HCT116 (cell line): ENCODE results near the gene NR1H4. TPM values are rescaled to one million over a fixed set of nuclear protein-coding genes. Genes with fewer than 3 reads are reported as not detected.
"Not testable (repeated sequence)": the region's sequence is repeated elsewhere in the genome, so short reads cannot be mapped to it uniquely, and the experiment has no call there.

Experiments used
- ATAC-seq: fragments of 200-7000 bp; cut with Tn5 transposase; 2 replicates; pipeline ENCODE4 v1.9.1; 2020; ENCODE audit warnings: mild to moderate bottlenecking, moderate library complexity
- BruUV-seq: library from RNA; stranded (reverse); fragments of 400-500 nt; replicated peaks from 2 replicates; lab custom pipeline; 2021; lab: Mats Ljungman, UMichigan
- CTCF ChIA-PET: fragments of 300-600 bp; sonication (Branson Sonifier 250); formaldehyde crosslinking; loops from one replicate; lab custom pipeline; 2021; ENCODE audit warnings: antibody characterized with exemption; lab: Charles Lee
- POLR2A ChIA-PET: fragments of 300-600, 350-600 bp; sonication (Branson Sonifier 250); formaldehyde crosslinking; loops from one replicate; lab custom pipeline; 2021; ENCODE audit warnings: antibody characterized with exemption; lab: Charles Lee
- RAD21 ChIA-PET, 2 experiments: fragments of 300-600 bp; sonication (Branson Sonifier 250); formaldehyde crosslinking; loops; one replicate each; lab custom pipeline; 2023; ENCODE audit warnings: low total read pairs in 2 of 2; ENCODE audit not compliant: uncharacterized antibody in 2 of 2, unreplicated experiment in 2 of 2, low non-redundant PET in 1 of 2; lab: Charles Lee
- DNase-seq: peaks from one replicate; pipeline ENCODE4 v3.0.0-alpha.2; 2010; ENCODE audit warnings: low read depth, low spot score
- H2AFZ ChIP-seq: fragments of 200-600 bp; shearing (Covaris generic), sonication (generic); 2 replicates; pipeline ENCODE4 v1.6.1; 2017; ENCODE audit warnings: low read depth, mixed run types, mixed read lengths, antibody characterized with exemption, low read length; ENCODE audit not compliant: poor library complexity, severe bottlenecking
- H3K27ac ChIP-seq: 2 replicates; pipeline ENCODE4 v1.5.1; 2012; ENCODE audit warnings: low read depth, low read length
- H3K27me3 ChIP-seq: fragments of 200-600 bp; sonication (generic); 2 replicates; pipeline ENCODE4 v1.6.1; 2016; ENCODE audit warnings: mixed run types, low read length, mixed read lengths; ENCODE audit not compliant: insufficient read depth
- H3K36me3 ChIP-seq, 2 experiments: fragments of 200-500 bp in 1 of 2; fragments of 200-600 bp in 1 of 2; sonication (Bioruptor generic) in 1 of 2; sonication (generic) in 1 of 2; 2 replicates each; pipeline versions ENCODE4 v1.5.1 to v1.6.1; 2014 to 2016; ENCODE audit warnings: low read length in 2 of 2, inconsistent platforms in 1 of 2, mixed read lengths in 1 of 2, mixed run types in 1 of 2; ENCODE audit not compliant: insufficient read depth in 2 of 2, control insufficient read depth in 1 of 2
- H3K4me1 ChIP-seq, 2 experiments: fragments of 200-600 bp in 1 of 2; sonication (generic) in 1 of 2; 2 replicates each; pipeline versions ENCODE4 v1.5.1 to v1.6.1; 2012 to 2017; ENCODE audit warnings: low read length in 2 of 2, inconsistent platforms in 1 of 2, mild to moderate bottlenecking in 1 of 2, mixed read lengths in 1 of 2, mixed run types in 1 of 2, moderate library complexity in 1 of 2; ENCODE audit not compliant: insufficient read depth in 2 of 2, control insufficient read depth in 1 of 2
- H3K4me2 ChIP-seq: fragments of 200-600 bp; sonication (generic); 2 replicates; pipeline ENCODE4 v1.6.1; 2017; ENCODE audit warnings: mixed run types, low read length, mixed read lengths
- H3K4me3 ChIP-seq, 2 experiments: fragments of 200-600 bp in 1 of 2; sonication (generic) in 1 of 2; replicated peaks in 1 of 2; 2 replicates each; pipeline ENCODE4 v1.5.1; 2011 to 2016; ENCODE audit warnings: low read length in 2 of 2, control low read depth in 1 of 2, low read depth in 1 of 2, mild to moderate bottlenecking in 1 of 2, mixed read lengths in 1 of 2, mixed run types in 1 of 2
- H3K79me2 ChIP-seq: fragments of 200-600 bp; sonication (generic); 2 replicates; pipeline ENCODE4 v1.6.1; 2017; ENCODE audit warnings: mild to moderate bottlenecking, mixed run types, low read length, moderate library complexity, mixed read lengths; ENCODE audit not compliant: insufficient read depth
- H3K9ac ChIP-seq: fragments of 200-600 bp; sonication (generic); 2 replicates; pipeline ENCODE4 v1.6.1; 2016; ENCODE audit warnings: low read length, mixed read lengths
- H3K9me2 ChIP-seq: fragments of 200-600 bp; sonication (generic), shearing (Covaris generic); 2 replicates; pipeline ENCODE4 v1.6.1; 2017; ENCODE audit warnings: mixed run types, mild to moderate bottlenecking, moderate library complexity; ENCODE audit not compliant: insufficient read depth
- H3K9me3 ChIP-seq, 2 experiments: fragments of 200-500 bp in 1 of 2; fragments of 200-600 bp in 1 of 2; sonication (Bioruptor generic) in 1 of 2; sonication (generic) in 1 of 2; 2 replicates each; pipeline ENCODE4 v1.6.1; 2014 to 2017; ENCODE audit warnings: low read length in 2 of 2, mixed read lengths in 2 of 2, inconsistent platforms in 1 of 2, low read depth in 1 of 2, mild to moderate bottlenecking in 1 of 2, mixed run types in 1 of 2, moderate library complexity in 1 of 2; ENCODE audit not compliant: control insufficient read depth in 1 of 2, insufficient read depth in 1 of 2
- H4K20me1 ChIP-seq: fragments of 200-600 bp; sonication (generic), shearing (Covaris generic); 2 replicates; pipeline ENCODE4 v1.6.1; 2017; ENCODE audit warnings: mixed run types, mild to moderate bottlenecking, moderate library complexity; ENCODE audit not compliant: insufficient read depth
- CBX3 ChIP-seq: IDR thresholded peaks from 2 replicates; pipeline ENCODE4 v1.6.1; 2012; ENCODE audit warnings: low read depth
- CEBPB ChIP-seq: IDR thresholded peaks from 2 replicates; pipeline ENCODE4 v1.6.1; 2012; ENCODE audit warnings: low read depth
- EGR1 ChIP-seq: IDR thresholded peaks from 2 replicates; pipeline ENCODE4 v1.6.1; 2012; ENCODE audit warnings: low read depth
- ELF1 ChIP-seq: IDR thresholded peaks from 2 replicates; pipeline ENCODE4 v1.6.1; 2012; ENCODE audit warnings: low read depth, borderline replicate concordance
- EZH2 ChIP-seq: fragments of 200-600 bp; sonication (generic); IDR thresholded peaks from 2 replicates; pipeline ENCODE4 v1.6.1; 2017; ENCODE audit warnings: antibody characterized with exemption, mixed run types
- EZH2phosphoT487 ChIP-seq: fragments of 200-600 bp; IDR thresholded peaks from 2 replicates; pipeline ENCODE4 v1.6.1; 2018; ENCODE audit warnings: antibody characterized with exemption, borderline replicate concordance
- FOSL1 ChIP-seq: IDR thresholded peaks from 2 replicates; pipeline ENCODE4 v1.6.1; 2012; ENCODE audit warnings: low read depth
- POLR2A ChIP-seq: IDR thresholded peaks from 2 replicates; pipeline ENCODE4 v1.7.0; 2011; ENCODE audit warnings: borderline replicate concordance; ENCODE audit not compliant: insufficient read depth, insufficient read length; ENCODE audit errors: extremely low read depth
- POLR2AphosphoS5 ChIP-seq: IDR thresholded peaks from 2 replicates; pipeline ENCODE4 v1.6.1; 2011; ENCODE audit warnings: mild to moderate bottlenecking, low read depth, low read length, moderate library complexity
- RAD21 ChIP-seq: IDR thresholded peaks from 2 replicates; pipeline ENCODE4 v1.6.1; 2012; ENCODE audit warnings: low read depth, mild to moderate bottlenecking
- SIN3A ChIP-seq: IDR thresholded peaks from 2 replicates; pipeline ENCODE4 v1.6.1; 2012; ENCODE audit warnings: low read depth
- SP1 ChIP-seq: IDR thresholded peaks from 2 replicates; pipeline ENCODE4 v1.6.1; 2012; ENCODE audit warnings: low read depth
- YY1 ChIP-seq: IDR thresholded peaks from 2 replicates; pipeline ENCODE4 v1.6.1; 2011; ENCODE audit warnings: low read length, low read depth, moderate library complexity, mild to moderate bottlenecking; ENCODE audit not compliant: insufficient replicate concordance; ENCODE audit errors: extremely low read depth
- ZFX ChIP-seq: fragments of 450-650 bp; IDR thresholded peaks from 2 replicates; pipeline ENCODE4 v1.6.1; 2017
- ZNF274 ChIP-seq: fragments of 200-500 bp; sonication (Bioruptor generic); IDR thresholded peaks from 2 replicates; pipeline ENCODE4 v1.6.1; 2014; ENCODE audit warnings: mild to moderate bottlenecking, low read depth, low read length, inconsistent platforms
- intact Hi-C: fragments of 100-400 bp; cut with micrococcal nuclease; formaldehyde crosslinking; loops from 2 replicates; pipeline ENCODE4 v1.10.0; 2022
- total RNA-seq: library from RNA; stranded (reverse); gene quantifications from one replicate; pipeline ENCODE4 v1.2.1, GENCODE V29; 2021; ENCODE audit not compliant: unreplicated experiment
- TF ChIP-seq, protein P1 (sequence below): IDR thresholded peaks from 2 replicates; pipeline ENCODE4 v1.6.1; 2012
- TF ChIP-seq, protein P2 (sequence below): IDR thresholded peaks from 2 replicates; pipeline ENCODE4 v1.6.1; 2012
- TF ChIP-seq, protein P3 (sequence below): IDR thresholded peaks from 2 replicates; pipeline ENCODE4 v1.6.1; 2011; ENCODE audit warnings: mild to moderate bottlenecking, low read length, moderate library complexity; ENCODE audit not compliant: insufficient replicate concordance; ENCODE audit errors: extremely low read depth
- TF ChIP-seq, protein P4 (sequence below): IDR thresholded peaks from 2 replicates; pipeline ENCODE4 v1.6.1; 2012; ENCODE audit warnings: low read depth

Gene NR1H4
- total RNA-seq, 1 experiment from 2014 or later: not detected

DNA sequence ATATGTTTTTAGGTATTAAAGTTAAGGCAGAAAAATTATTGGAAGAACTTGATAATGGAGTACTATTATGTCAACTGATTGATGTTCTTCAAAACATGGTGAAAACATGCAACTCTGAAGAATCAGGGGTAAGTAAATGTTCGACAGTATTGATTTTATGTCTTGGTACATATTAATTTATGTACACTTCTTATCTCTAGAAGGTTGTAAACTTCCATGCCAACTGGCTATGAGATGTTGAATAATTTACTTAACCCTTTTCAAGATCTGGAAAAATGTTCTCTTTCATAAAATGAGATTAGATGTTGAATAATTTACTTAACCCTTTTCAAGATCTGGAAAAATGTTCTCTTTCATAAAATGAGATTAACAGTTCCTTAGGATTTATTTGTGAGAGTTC is 128.0 kb downstream of the NR1H4 start:
- Histone ChIP-seq H3K79me2 (no peaks in the 10 kb centered on the region; the same call in 1 of the 2 replicates), H3K9ac (no peak overlapping the region), H3K4me2 (no peak overlapping the region), H3K4me3 (no peak overlapping the region), H3K9me3 (no peaks in the 10 kb centered on the region), H3K27me3 (no peaks in the 10 kb centered on the region), H3K36me3 (0 out of 4 replicates have a peak, but pooled peaks cover 0 to 3% of the 10 kb centered on the region in 2 experiments), H3K9me2 (no peaks in the 10 kb centered on the region), H3K4me1 (no peaks in the 10 kb centered on the region), H4K20me1 (no peaks in the 10 kb centered on the region), H3K27ac (no peak overlapping the region), H2AFZ (no peak overlapping the region)
- TF ChIP-seq YY1: no peak
- TF ChIP-seq CBX3: no peak
- TF ChIP-seq EZH2: no peak
- no peak for TF ChIP-seq POLR2AphosphoS5
- no peak for TF ChIP-seq EGR1
- no peak for TF ChIP-seq POLR2A
- TF ChIP-seq FOSL1: no peak
- TF ChIP-seq ZFX: no peak
- no peak for TF ChIP-seq CEBPB
- TF ChIP-seq, protein P1, sequence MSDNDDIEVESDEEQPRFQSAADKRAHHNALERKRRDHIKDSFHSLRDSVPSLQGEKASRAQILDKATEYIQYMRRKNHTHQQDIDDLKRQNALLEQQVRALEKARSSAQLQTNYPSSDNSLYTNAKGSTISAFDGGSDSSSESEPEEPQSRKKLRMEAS: no peak
- TF ChIP-seq, protein P2, sequence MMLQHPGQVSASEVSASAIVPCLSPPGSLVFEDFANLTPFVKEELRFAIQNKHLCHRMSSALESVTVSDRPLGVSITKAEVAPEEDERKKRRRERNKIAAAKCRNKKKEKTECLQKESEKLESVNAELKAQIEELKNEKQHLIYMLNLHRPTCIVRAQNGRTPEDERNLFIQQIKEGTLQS: no peak
- TF ChIP-seq SP1: no peak
- TF ChIP-seq SIN3A: no peak
- TF ChIP-seq RAD21: no peak
- no peak for TF ChIP-seq ELF1
- no peak for TF ChIP-seq ZNF274
- TF ChIP-seq, protein P3, sequence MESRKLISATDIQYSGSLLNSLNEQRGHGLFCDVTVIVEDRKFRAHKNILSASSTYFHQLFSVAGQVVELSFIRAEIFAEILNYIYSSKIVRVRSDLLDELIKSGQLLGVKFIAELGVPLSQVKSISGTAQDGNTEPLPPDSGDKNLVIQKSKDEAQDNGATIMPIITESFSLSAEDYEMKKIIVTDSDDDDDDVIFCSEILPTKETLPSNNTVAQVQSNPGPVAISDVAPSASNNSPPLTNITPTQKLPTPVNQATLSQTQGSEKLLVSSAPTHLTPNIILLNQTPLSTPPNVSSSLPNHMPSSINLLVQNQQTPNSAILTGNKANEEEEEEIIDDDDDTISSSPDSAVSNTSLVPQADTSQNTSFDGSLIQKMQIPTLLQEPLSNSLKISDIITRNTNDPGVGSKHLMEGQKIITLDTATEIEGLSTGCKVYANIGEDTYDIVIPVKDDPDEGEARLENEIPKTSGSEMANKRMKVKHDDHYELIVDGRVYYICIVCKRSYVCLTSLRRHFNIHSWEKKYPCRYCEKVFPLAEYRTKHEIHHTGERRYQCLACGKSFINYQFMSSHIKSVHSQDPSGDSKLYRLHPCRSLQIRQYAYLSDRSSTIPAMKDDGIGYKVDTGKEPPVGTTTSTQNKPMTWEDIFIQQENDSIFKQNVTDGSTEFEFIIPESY: no peak
- TF ChIP-seq, protein P4, sequence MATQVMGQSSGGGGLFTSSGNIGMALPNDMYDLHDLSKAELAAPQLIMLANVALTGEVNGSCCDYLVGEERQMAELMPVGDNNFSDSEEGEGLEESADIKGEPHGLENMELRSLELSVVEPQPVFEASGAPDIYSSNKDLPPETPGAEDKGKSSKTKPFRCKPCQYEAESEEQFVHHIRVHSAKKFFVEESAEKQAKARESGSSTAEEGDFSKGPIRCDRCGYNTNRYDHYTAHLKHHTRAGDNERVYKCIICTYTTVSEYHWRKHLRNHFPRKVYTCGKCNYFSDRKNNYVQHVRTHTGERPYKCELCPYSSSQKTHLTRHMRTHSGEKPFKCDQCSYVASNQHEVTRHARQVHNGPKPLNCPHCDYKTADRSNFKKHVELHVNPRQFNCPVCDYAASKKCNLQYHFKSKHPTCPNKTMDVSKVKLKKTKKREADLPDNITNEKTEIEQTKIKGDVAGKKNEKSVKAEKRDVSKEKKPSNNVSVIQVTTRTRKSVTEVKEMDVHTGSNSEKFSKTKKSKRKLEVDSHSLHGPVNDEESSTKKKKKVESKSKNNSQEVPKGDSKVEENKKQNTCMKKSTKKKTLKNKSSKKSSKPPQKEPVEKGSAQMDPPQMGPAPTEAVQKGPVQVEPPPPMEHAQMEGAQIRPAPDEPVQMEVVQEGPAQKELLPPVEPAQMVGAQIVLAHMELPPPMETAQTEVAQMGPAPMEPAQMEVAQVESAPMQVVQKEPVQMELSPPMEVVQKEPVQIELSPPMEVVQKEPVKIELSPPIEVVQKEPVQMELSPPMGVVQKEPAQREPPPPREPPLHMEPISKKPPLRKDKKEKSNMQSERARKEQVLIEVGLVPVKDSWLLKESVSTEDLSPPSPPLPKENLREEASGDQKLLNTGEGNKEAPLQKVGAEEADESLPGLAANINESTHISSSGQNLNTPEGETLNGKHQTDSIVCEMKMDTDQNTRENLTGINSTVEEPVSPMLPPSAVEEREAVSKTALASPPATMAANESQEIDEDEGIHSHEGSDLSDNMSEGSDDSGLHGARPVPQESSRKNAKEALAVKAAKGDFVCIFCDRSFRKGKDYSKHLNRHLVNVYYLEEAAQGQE: no peak
- TF ChIP-seq EZH2phosphoT487: no peak
- RAD21 ChIA-PET: no interaction called here
- POLR2A ChIA-PET: no interaction called here
- CTCF ChIA-PET: no interaction called here
- intact Hi-C loops: no loop called here
- ATAC-seq (no peak), DNase-seq (no peak)
- BruUV-seq: no TSS peak

DNA sequence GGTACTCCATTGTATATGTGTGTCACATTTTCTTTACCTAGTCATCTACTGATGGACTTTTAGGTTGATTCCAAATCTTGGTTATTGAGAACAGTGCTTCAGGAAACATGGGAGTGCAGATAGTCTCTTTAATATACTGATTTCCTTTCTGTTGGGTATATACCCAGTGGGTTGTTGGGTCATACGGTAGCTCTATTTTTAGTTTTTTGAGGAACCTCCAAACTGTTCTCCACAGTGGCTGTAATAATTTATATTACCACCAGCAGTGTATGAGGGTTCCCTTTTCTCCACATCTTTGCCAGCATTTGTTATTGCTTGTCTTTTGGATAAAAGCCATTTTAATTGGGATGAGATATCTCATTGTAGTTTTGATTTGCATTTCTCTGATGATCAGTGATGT is 129.3 kb downstream of the NR1H4 start:
- H3K27ac ChIP-seq, H3K4me1 ChIP-seq, H3K9me2 ChIP-seq, H3K9ac ChIP-seq, H3K79me2 ChIP-seq, POLR2A ChIA-PET, BruUV-seq, H3K9me3 ChIP-seq, DNase-seq, H3K27me3 ChIP-seq, H3K4me2 ChIP-seq, RAD21 ChIA-PET, H2AFZ ChIP-seq, H4K20me1 ChIP-seq, CTCF ChIA-PET, H3K4me3 ChIP-seq, H3K36me3 ChIP-seq, intact Hi-C loops, ATAC-seq: not testable (repeated sequence)
